Right atrium auricular region (tissue), 2 donors: ENCODE measurements around the gene GPX8. TPM values are rescaled to one million over a fixed set of nuclear protein-coding genes. Genes with fewer than 3 reads are reported as not detected.

Source experiments
- DNase-seq: peaks from one replicate; pipeline ENCODE4 v3.0.0-alpha.2; 2019; ENCODE audit warnings: low spot score
- H3K27ac ChIP-seq, 2 donors: fragments of 200-600 bp; sonication (generic); 1 replicate in 1 of 2; 2 replicates in 1 of 2; pipeline ENCODE4 v1.5.1; 2016 to 2019
- H3K27me3 ChIP-seq, 2 donors: fragments of 200-600 bp; sonication (generic); one replicate each; pipeline versions ENCODE4 v1.5.1 to v1.6.0; 2017 to 2019
- H3K36me3 ChIP-seq: fragments of 200-600 bp; sonication (generic); one replicate; pipeline ENCODE4 v1.5.1; 2016
- H3K4me1 ChIP-seq, 2 donors: fragments of 200-600 bp; sonication (generic); one replicate each; pipeline versions ENCODE4 v1.5.1 to v1.6.0; 2017 to 2019
- H3K4me3 ChIP-seq, 2 donors: fragments of 200-600 bp; sonication (generic); 1 replicate in 1 of 2; 2 replicates in 1 of 2; pipeline ENCODE4 v1.5.1; 2017 to 2019; ENCODE audit warnings: mild to moderate bottlenecking in 1 of 2, moderate library complexity in 1 of 2
- H3K9me3 ChIP-seq, 2 donors: fragments of 200-600 bp; sonication (generic); one replicate each; pipeline ENCODE4 v1.5.1; 2019
- CTCF ChIP-seq, 2 donors: fragments of 200-600 bp; sonication (generic); IDR thresholded peaks; one replicate each; pipeline ENCODE4 v1.5.1; 2019; ENCODE audit warnings: antibody characterized with exemption in 2 of 2
- total RNA-seq, 2 donors: library from RNA; depleted of rRNA; stranded (reverse); fragments of >200 nt; gene quantifications; one replicate each; pipeline ENCODE4 v1.1.0, GENCODE V29; 2016

Gene GPX8
- total RNA-seq, 2 donors from 2014 or later, result 15.7 to 17.5 TPM

DNA sequence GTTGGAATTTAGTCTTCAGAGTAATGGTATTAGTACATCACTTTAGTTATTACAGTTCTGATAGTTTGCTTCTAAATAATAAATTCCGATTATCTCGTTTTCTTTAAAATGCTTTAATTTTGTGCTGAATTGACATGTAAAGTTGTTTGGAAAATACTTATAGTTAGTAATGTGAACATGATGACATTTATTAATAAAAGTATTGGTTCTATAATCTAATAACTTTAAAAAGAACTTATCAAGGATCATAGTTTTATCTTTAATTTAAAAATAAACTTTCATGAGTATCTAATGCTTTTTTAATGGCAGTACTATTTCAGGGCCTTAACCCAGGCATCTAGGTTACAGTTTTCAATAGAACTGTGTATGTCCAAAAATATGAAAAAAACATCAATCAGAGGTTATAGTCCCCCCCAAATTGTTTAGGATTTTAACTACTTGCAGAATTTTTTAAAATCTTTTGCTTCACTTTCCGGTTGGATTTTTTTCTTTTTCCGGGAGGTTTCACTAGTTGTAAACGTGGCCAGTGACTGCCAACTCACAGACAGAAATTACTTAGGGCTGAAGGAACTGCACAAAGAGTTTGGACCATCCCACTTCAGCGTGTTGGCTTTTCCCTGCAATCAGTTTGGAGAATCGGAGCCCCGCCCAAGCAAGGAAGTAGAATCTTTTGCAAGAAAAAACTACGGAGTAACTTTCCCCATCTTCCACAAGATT is 680 bp downstream of the GPX8 start:
- DNase-seq, result peak; percentile 75
- Histone ChIP-seq H3K27ac (peak overlapping the region in 1 of 2 donors; percentile 79), H3K9me3 (no peaks in the 10 kb centered on the region), H3K27me3 (no peaks in the 10 kb centered on the region), H3K4me1 (peaks cover 0 to 7% of the 10 kb centered on the region in 2 donors), H3K4me3 (peak overlapping the region; percentile 41 to 49), H3K36me3 (no peaks in the 10 kb centered on the region)
- TF ChIP-seq CTCF (IDR thresholded peaks at IDR 0.05), result no peak

- Histone ChIP-seq H3K9me3 (no peaks in the 10 kb centered on the region), H3K27me3 (no peaks in the 10 kb centered on the region), H3K36me3 (no peaks in the 10 kb centered on the region), H3K27ac (no peak overlapping the region), H3K4me1 (peaks cover 0 to 7% of the 10 kb centered on the region in 2 donors), H3K4me3 (no peak overlapping the region)
- TF ChIP-seq CTCF (IDR thresholded peaks at IDR 0.05), result no peak
- no peak for DNase-seq
These were observed 2.7 kb downstream of the GPX8 start for GRCh38 chr5:55162666-55163065.

- no peak overlapping the region for H3K27ac ChIP-seq
- peaks cover 15 to 28% of the 10 kb centered on the region in 2 donors for H3K27me3 ChIP-seq
These were observed 11.5 kb downstream of the GPX8 start for GRCh38 chr5:55171471-55171870.

DNA sequence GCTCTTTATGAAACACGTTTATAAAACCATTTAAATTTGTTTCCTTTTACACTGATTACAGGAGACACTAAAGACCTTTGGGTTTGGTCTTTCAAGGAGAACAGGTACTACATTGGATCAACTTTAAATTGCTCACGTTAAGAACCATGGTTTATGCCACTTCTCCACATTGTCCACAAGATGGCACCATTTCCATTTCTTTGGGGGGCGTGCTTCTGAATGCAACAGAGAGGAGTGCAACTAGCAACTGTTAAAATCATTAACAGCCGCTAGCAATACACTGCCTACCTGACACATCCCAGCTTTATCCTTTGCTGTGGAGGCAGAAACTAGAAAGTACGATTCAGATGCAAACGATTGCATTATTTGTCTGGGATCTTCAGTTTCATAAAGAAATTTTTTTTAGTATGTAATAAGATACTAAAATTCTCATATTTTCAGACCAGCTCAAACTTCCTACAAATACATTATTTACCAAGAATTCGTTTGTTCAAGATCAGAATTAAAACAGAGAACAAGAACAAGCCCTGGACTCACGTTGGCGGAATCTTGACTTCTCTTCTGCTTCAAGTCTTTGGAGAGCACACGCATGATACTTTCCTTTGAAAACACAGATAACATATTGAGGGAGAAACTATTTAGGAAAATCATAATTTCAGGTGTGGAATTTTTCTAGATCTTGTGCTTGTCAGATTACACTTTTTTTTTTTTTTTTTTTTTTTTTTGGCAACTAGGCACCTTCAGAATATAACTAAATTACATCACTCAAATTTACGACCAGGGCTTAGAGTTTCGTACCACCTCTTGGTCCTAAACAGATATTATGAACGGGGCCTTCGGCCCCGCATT is 12.3 kb downstream of the GPX8 start:
- H3K4me3 ChIP-seq, result peak overlapping the region; percentile 33 to 54
- H3K27ac ChIP-seq, result no peak overlapping the region
- H3K36me3 ChIP-seq, result no peaks in the 10 kb centered on the region
- TF ChIP-seq CTCF (IDR thresholded peaks at IDR 0.05), result peak; percentile 59 to 87
- H3K27me3 ChIP-seq, result peaks cover 16 to 30% of the 10 kb centered on the region in 2 donors
- DNase-seq, result no peak
- H3K9me3 ChIP-seq, result no peaks in the 10 kb centered on the region
- peaks cover 0 to 27% of the 10 kb centered on the region in 2 donors for H3K4me1 ChIP-seq

More at GRCh38 chr5:55171471-55171870, 11.5 kb downstream of the GPX8 start:
- no peaks in the 10 kb centered on the region for H3K36me3 ChIP-seq
- H3K4me1 ChIP-seq, result peaks cover 0 to 24% of the 10 kb centered on the region in 2 donors
- no peak for TF ChIP-seq CTCF (IDR thresholded peaks at IDR 0.05)
- H3K4me3 ChIP-seq, result no peak overlapping the region
- no peaks in the 10 kb centered on the region for H3K9me3 ChIP-seq
- no peak for DNase-seq

GRCh38 chr5:55172937-55173686 is 13.1 kb downstream of the GPX8 start, which contains the start of gene CDC20B:
Gene CDC20B (minus strand): TSS chr5:55173177. CDS start chr5:55173000, 177 bp downstream.
- Histone ChIP-seq H3K4me1 (peaks cover 0 to 27% of the 10 kb centered on the region in 2 donors), H3K9me3 (no peaks in the 10 kb centered on the region), H3K27me3 (peaks cover 16 to 30% of the 10 kb centered on the region in 2 donors), H3K4me3 (peak within 1 kb of the TSS; percentile 33 to 54), H3K36me3 (no peaks in the 10 kb centered on the region), H3K27ac (no peak within 1 kb of the TSS)
- TF ChIP-seq CTCF (IDR thresholded peaks at IDR 0.05), result no peak
- no peak for DNase-seq
